ENCODE results near the gene TMED8. TPM values are rescaled to one million over a fixed set of nuclear protein-coding genes. Genes with fewer than 3 reads are reported as not detected.

TMED8 gene
- total RNA-seq, 1 donor from 2014 or later = 10.4 TPM

DNA sequence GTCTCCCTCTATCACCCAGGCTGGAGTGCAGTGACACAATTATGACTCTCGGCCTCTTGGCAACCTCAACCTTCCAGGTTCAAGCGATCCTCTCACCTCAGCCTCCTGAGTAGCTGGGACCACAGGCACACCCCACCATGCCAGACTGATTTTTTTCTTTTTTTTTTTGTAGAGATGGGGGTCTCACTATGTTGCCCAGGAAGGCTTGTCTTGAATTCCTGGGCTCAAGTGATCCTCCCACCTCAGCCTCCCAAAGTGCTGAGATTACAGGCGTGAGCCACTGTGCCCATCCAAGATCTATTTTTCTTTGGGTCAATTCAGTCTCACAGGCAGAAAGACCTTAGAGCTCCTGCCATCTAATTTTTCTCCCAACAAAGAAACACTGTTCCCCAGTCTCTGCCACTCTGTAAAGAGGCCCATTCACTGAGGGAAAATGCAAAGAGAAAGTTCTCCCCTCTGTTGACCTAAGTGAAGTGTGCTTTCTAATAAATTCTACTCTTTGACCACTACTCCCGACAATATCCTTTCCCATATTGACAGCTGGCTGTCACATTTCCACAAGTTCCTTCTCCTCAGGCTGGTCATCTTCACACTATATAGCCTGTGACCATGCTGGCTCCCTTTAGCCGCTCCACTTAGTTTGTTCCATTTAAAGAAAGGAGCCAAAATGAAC is 23.3 kb downstream of the TMED8 start:
- peaks cover 5% of the 10 kb centered on the region for H3K36me3 Mint-ChIP-seq (ENCODE audit: low read depth)
- H3K4me3 Mint-ChIP-seq (ENCODE audit: unreplicated experiment) = no peak overlapping the region
- H3K4me1 Mint-ChIP-seq (ENCODE audit: low read depth) = no peaks in the 10 kb centered on the region
- no peaks in the 10 kb centered on the region for H3K27me3 Mint-ChIP-seq (ENCODE audit: low read depth)
- H3K27ac Mint-ChIP-seq (ENCODE audit: unreplicated experiment) = no peak overlapping the region
- no peaks in the 10 kb centered on the region for H3K9me3 Mint-ChIP-seq (ENCODE audit: low read depth)
- TF ChIP-seq, protein P1, sequence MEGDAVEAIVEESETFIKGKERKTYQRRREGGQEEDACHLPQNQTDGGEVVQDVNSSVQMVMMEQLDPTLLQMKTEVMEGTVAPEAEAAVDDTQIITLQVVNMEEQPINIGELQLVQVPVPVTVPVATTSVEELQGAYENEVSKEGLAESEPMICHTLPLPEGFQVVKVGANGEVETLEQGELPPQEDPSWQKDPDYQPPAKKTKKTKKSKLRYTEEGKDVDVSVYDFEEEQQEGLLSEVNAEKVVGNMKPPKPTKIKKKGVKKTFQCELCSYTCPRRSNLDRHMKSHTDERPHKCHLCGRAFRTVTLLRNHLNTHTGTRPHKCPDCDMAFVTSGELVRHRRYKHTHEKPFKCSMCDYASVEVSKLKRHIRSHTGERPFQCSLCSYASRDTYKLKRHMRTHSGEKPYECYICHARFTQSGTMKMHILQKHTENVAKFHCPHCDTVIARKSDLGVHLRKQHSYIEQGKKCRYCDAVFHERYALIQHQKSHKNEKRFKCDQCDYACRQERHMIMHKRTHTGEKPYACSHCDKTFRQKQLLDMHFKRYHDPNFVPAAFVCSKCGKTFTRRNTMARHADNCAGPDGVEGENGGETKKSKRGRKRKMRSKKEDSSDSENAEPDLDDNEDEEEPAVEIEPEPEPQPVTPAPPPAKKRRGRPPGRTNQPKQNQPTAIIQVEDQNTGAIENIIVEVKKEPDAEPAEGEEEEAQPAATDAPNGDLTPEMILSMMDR (IDR thresholded peaks at IDR 0.05) = no peak
- DNase-seq (ENCODE audit: low spot score) = no peak

GRCh38 chr14:77347751-77348150 is 29.1 kb downstream of the TMED8 start:
- Mint-ChIP-seq H3K36me3 (ENCODE audit: low read depth) (peaks cover 9% of the 10 kb centered on the region), H3K27ac (ENCODE audit: unreplicated experiment) (no peak overlapping the region), H3K27me3 (ENCODE audit: low read depth) (no peaks in the 10 kb centered on the region), H3K4me3 (ENCODE audit: unreplicated experiment) (no peak overlapping the region), H3K4me1 (ENCODE audit: low read depth) (peaks cover 4% of the 10 kb centered on the region), H3K9me3 (ENCODE audit: low read depth) (no peaks in the 10 kb centered on the region)
- TF ChIP-seq, protein P1 (IDR thresholded peaks at IDR 0.05) = no peak
- no peak for DNase-seq (ENCODE audit: low spot score)

DNA sequence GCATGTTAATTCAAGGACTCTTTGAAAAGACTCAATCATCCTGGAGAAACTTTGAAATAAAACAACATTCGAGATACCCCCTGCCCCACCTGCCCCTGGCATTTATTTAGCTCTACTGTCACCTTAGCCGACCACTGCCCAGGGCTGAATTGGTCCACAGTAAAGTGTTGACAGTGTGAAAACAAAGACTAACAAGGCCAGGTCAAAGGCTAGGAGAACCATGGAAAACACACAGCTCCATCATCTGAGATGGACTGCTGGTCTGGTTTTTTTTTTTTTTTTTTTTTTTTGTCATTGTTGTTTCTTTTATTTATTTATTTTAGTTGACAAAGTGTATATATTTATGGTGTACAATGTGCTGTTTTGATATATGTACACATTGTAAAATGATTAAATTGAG is 30.4 kb downstream of the TMED8 start:
- Mint-ChIP-seq H3K9me3 (ENCODE audit: low read depth) (no peaks in the 10 kb centered on the region), H3K4me3 (ENCODE audit: unreplicated experiment) (no peak overlapping the region), H3K36me3 (ENCODE audit: low read depth) (peaks cover 13% of the 10 kb centered on the region), H3K27ac (ENCODE audit: unreplicated experiment) (no peak overlapping the region), H3K4me1 (ENCODE audit: low read depth) (peaks cover 4% of the 10 kb centered on the region), H3K27me3 (ENCODE audit: low read depth) (no peaks in the 10 kb centered on the region)
- no peak for DNase-seq (ENCODE audit: low spot score)
- TF ChIP-seq, protein P1 (IDR thresholded peaks at IDR 0.05) = no peak

DNA sequence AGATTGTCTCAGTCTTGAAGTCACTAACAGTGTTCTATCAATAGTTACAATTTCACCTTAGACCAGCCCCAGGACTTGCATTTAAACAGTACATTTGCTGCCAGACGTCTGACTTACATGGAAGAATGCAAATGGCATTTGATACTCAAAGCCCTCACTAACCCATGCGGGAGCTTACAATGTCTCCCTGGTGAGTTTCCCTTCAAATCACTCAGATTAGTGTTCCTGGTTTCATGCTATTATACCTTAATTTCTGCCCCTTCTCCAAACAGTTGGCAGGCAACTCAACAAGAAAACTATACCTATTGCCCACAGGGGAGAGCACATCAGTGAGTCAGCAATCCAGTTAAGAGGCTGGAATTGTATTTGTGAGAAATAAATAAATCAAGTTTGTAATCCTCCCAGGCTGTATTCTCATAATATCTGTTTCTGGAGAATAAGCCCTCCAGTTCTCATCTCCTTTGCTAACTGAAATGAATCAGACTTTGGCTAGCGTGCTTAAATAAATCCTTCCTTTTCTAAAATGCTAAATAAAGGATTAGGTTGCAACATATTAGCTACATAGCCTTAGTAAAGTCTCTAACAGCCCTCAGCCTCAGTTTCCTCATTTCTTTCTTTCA is 32.4 kb downstream of the TMED8 start:
- Mint-ChIP-seq H3K4me3 (ENCODE audit: unreplicated experiment) (no peak overlapping the region), H3K27ac (ENCODE audit: unreplicated experiment) (no peak overlapping the region), H3K4me1 (ENCODE audit: low read depth) (peaks cover 4% of the 10 kb centered on the region), H3K36me3 (ENCODE audit: low read depth) (peaks cover 21% of the 10 kb centered on the region), H3K27me3 (ENCODE audit: low read depth) (no peaks in the 10 kb centered on the region), H3K9me3 (ENCODE audit: low read depth) (no peaks in the 10 kb centered on the region)
- DNase-seq (ENCODE audit: low spot score) = no peak
- TF ChIP-seq, protein P1 (IDR thresholded peaks at IDR 0.05) = no peak

- Mint-ChIP-seq H3K27me3 (ENCODE audit: low read depth) (no peaks in the 10 kb centered on the region), H3K27ac (ENCODE audit: unreplicated experiment) (no peak overlapping the region)
- TF ChIP-seq, protein P1 (IDR thresholded peaks at IDR 0.05) = no peak
These were observed 33.2 kb downstream of the TMED8 start for GRCh38 chr14:77343662-77344061.

More at GRCh38 chr14:77343662-77344061, 33.2 kb downstream of the TMED8 start:
- DNase-seq (ENCODE audit: low spot score) = no peak
- Mint-ChIP-seq H3K36me3 (ENCODE audit: low read depth) (peaks cover 19% of the 10 kb centered on the region), H3K4me1 (ENCODE audit: low read depth) (peaks cover 4% of the 10 kb centered on the region), H3K9me3 (ENCODE audit: low read depth) (no peaks in the 10 kb centered on the region), H3K4me3 (ENCODE audit: unreplicated experiment) (no peak overlapping the region)

All from chondrocyte (in vitro differentiated cells).